LNCaP clone FGC (cell line): ENCODE measurements around the gene ARID3C.

Experiments
- DNase-seq: peaks from one replicate; pipeline ENCODE4 v3.0.0-alpha.2; 2011; ENCODE audit warnings: low read depth
- H3K4me3 ChIP-seq: 2 replicates; pipeline ENCODE4 v1.5.1; 2011; ENCODE audit warnings: mild to moderate bottlenecking, low read depth, low read length, control low read depth
- CTCF ChIP-seq: IDR thresholded peaks from 2 replicates; pipeline ENCODE4 v1.5.1; 2012; ENCODE audit warnings: mild to moderate bottlenecking; ENCODE audit not compliant: control insufficient read depth, insufficient read depth; ENCODE audit errors: extremely low read depth

ARID3C gene

GRCh38 chr9:34635556-34635955 is 6.7 kb upstream of the ARID3C start:
- no peak for TF ChIP-seq CTCF
- DNase-seq: no peak
- peak overlapping the region; percentile 83 for H3K4me3 ChIP-seq

GRCh38 chr9:34634551-34635248 is 5.8 kb upstream of the ARID3C start:
- H3K4me3 ChIP-seq: no peak overlapping the region
- TF ChIP-seq CTCF: no peak
- no peak for DNase-seq

- H3K4me3 ChIP-seq: no peak overlapping the region
- TF ChIP-seq CTCF: peak; percentile 89
- DNase-seq: peak; percentile 28
Observed at GRCh38 chr9:34633851-34634550, 5.1 kb upstream of the ARID3C start.

- H3K4me3 ChIP-seq: no peak overlapping the region
- no peak for TF ChIP-seq CTCF
- DNase-seq: no peak
Observed at GRCh38 chr9:34633166-34633565, 4.3 kb upstream of the ARID3C start.

GRCh38 chr9:34630402-34631154 is 1.7 kb upstream of the ARID3C start:
- H3K4me3 ChIP-seq: no peak overlapping the region
- TF ChIP-seq CTCF: no peak
- no peak for DNase-seq

GRCh38 chr9:34629491-34629808 is 584 bp upstream of the ARID3C start:
- H3K4me3 ChIP-seq: peak overlapping the region; percentile 42
- TF ChIP-seq CTCF: no peak
- no peak for DNase-seq
